ENCODE results near the gene ZBTB17. TPM values are rescaled to one million over a fixed set of nuclear protein-coding genes. Genes with fewer than 3 reads are reported as not detected.
A peak's percentile ranks its signal among the peaks of the same experiment; 100 is the strongest.

ZBTB17 gene
- total and polyA plus RNA-seq, 2 donors, result 30.7 to 81.3 TPM

- Histone ChIP-seq H3K27me3 (ENCODE audit: control insufficient read depth in 2 of 2, insufficient read depth in 1 of 2, low read length in 1 of 2) (peaks cover 18 to 57% of the 10 kb centered on the region in 2 donors), H3K27ac (ENCODE audit: low read depth in 1 of 2, low read length in 1 of 2) (no peak overlapping the region), H3K36me3 (ENCODE audit: control insufficient read depth in 2 of 2, insufficient read depth in 2 of 2, low read length in 1 of 2) (no peaks in the 10 kb centered on the region), H3K4me3 (ENCODE audit: low read length in 2 of 2) (no peak overlapping the region), H3K4me1 (ENCODE audit: control insufficient read depth in 2 of 2, insufficient read depth in 2 of 2, low read length in 2 of 2) (peaks cover 0 to 4% of the 10 kb centered on the region in 2 donors), H3K9me3 (ENCODE audit: control insufficient read depth in 2 of 2, insufficient read depth in 1 of 2, low read length in 1 of 2) (no peaks in the 10 kb centered on the region)
- WGBS, result 92% methylated on average over 4 of the region's 4 CpGs
- DNase-seq (ENCODE audit: low read depth in 6 of 9, low spot score in 9 of 9), result no peak
Measured at GRCh38 chr1:16013908-16014258, 38.0 kb upstream of the ZBTB17 start.

DNA sequence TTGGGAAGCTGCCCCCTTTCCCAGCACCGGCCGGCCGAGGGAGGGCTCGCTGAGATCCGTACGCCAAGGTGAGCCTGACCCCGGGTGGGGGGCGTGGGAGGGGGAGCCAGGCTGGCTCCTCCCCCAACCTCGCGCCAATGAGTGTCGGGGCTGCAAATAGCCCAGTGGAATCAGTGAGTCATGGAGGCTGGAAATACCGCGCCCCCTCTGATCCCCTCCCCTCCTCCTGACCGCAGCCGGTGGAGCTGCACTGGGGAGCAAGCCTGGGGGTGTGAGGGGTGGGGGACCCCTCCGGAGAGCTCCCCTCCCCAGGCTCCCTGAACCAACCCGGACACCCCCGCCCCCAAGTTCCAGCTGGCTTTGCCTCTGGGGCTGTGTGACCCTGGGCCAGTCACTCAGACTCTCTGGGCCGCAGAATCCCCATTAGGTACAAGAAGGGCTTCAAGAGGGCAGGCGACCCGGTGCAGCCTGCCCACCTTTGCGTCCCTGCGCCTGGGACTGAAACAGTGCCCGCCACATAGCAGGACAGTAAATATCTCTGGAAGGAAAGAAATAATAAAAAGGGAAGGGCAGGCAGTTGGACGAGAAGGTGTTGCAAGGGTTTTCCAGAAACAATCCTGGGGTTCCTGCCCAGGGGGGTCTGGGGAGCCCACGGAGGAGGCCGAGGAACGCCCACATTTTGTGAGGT, 37.5 kb upstream of the ZBTB17 start:
- 35% methylated on average over 28 of the region's 28 CpGs for WGBS
- Histone ChIP-seq H3K36me3 (ENCODE audit: control insufficient read depth in 2 of 2, insufficient read depth in 2 of 2, low read length in 1 of 2) (no peaks in the 10 kb centered on the region), H3K4me1 (ENCODE audit: control insufficient read depth in 2 of 2, insufficient read depth in 2 of 2, low read length in 2 of 2) (peaks cover 0 to 4% of the 10 kb centered on the region in 2 donors), H3K9me3 (ENCODE audit: control insufficient read depth in 2 of 2, insufficient read depth in 1 of 2, low read length in 1 of 2) (no peaks in the 10 kb centered on the region), H3K4me3 (ENCODE audit: low read length in 2 of 2) (peak overlapping the region in 1 of 2 donors; percentile 40), H3K27ac (ENCODE audit: low read depth in 1 of 2, low read length in 1 of 2) (no peak overlapping the region), H3K27me3 (ENCODE audit: control insufficient read depth in 2 of 2, insufficient read depth in 1 of 2, low read length in 1 of 2) (peaks cover 18 to 55% of the 10 kb centered on the region in 2 donors)
- DNase-seq (ENCODE audit: low read depth in 6 of 9, low spot score in 9 of 9), result peak in 5 of 9 donors; percentile 5 to 43 (median 22)

GRCh38 chr1:16012590-16013219, 36.8 kb upstream of the ZBTB17 start:
- Histone ChIP-seq H3K27ac (ENCODE audit: low read depth in 1 of 2, low read length in 1 of 2) (no peak overlapping the region), H3K4me3 (ENCODE audit: low read length in 2 of 2) (peak overlapping the region in 1 of 2 donors; percentile 40), H3K4me1 (ENCODE audit: control insufficient read depth in 2 of 2, insufficient read depth in 2 of 2, low read length in 2 of 2) (peaks cover 0 to 4% of the 10 kb centered on the region in 2 donors), H3K9me3 (ENCODE audit: control insufficient read depth in 2 of 2, insufficient read depth in 1 of 2, low read length in 1 of 2) (no peaks in the 10 kb centered on the region), H3K27me3 (ENCODE audit: control insufficient read depth in 2 of 2, insufficient read depth in 1 of 2, low read length in 1 of 2) (peaks cover 18 to 51% of the 10 kb centered on the region in 2 donors), H3K36me3 (ENCODE audit: control insufficient read depth in 2 of 2, insufficient read depth in 2 of 2, low read length in 1 of 2) (no peaks in the 10 kb centered on the region)
- 7% methylated on average over 36 of the region's 36 CpGs for WGBS
- DNase-seq (ENCODE audit: low read depth in 6 of 9, low spot score in 9 of 9), result peak in 5 of 9 donors; percentile 15 to 48 (median 18)

- Histone ChIP-seq H3K27ac (ENCODE audit: low read depth in 1 of 2, low read length in 1 of 2) (no peak overlapping the region), H3K36me3 (ENCODE audit: control insufficient read depth in 2 of 2, insufficient read depth in 2 of 2, low read length in 1 of 2) (no peaks in the 10 kb centered on the region), H3K9me3 (ENCODE audit: control insufficient read depth in 2 of 2, insufficient read depth in 1 of 2, low read length in 1 of 2) (no peaks in the 10 kb centered on the region), H3K27me3 (ENCODE audit: control insufficient read depth in 2 of 2, insufficient read depth in 1 of 2, low read length in 1 of 2) (peaks cover 18 to 50% of the 10 kb centered on the region in 2 donors), H3K4me1 (ENCODE audit: control insufficient read depth in 2 of 2, insufficient read depth in 2 of 2, low read length in 2 of 2) (peaks cover 0 to 4% of the 10 kb centered on the region in 2 donors), H3K4me3 (ENCODE audit: low read length in 2 of 2) (no peak overlapping the region)
- no peak for DNase-seq (ENCODE audit: low read depth in 6 of 9, low spot score in 9 of 9)
- WGBS, result 97% methylated on average over 11 of the region's 11 CpGs
Measured at GRCh38 chr1:16011936-16012589, 36.2 kb upstream of the ZBTB17 start.

DNA sequence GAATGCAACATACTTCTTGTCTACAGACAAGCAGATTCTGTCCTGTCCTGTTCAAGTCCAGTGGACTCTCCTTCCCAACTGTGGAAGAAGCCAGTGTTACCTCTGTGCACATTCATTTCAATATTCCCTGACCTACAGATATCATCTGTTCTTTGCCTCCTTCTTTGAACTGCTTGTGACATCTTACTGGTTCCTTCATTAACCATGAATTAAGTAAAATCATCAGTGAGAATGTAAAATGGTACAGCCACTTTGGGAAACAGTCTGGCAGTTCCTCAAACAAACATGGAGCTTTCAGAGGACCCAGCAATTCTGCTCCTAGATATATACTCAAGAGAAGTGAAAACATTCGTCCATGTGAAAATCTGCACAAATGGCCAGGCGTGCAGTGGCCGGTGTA, 34.9 kb upstream of the ZBTB17 start:
- H3K4me3 ChIP-seq (ENCODE audit: low read length in 2 of 2), result no peak overlapping the region
- H3K4me1 ChIP-seq (ENCODE audit: control insufficient read depth in 2 of 2, insufficient read depth in 2 of 2, low read length in 2 of 2), result peaks cover 0 to 4% of the 10 kb centered on the region in 2 donors

GRCh38 chr1:16009678-16010077, 33.8 kb upstream of the ZBTB17 start:
- no peaks in the 10 kb centered on the region for H3K36me3 ChIP-seq (ENCODE audit: control insufficient read depth in 2 of 2, insufficient read depth in 2 of 2, low read length in 1 of 2)
- no peak overlapping the region for H3K4me3 ChIP-seq (ENCODE audit: low read length in 2 of 2)
- H3K9me3 ChIP-seq (ENCODE audit: control insufficient read depth in 2 of 2, insufficient read depth in 1 of 2, low read length in 1 of 2), result no peaks in the 10 kb centered on the region
- H3K4me1 ChIP-seq (ENCODE audit: control insufficient read depth in 2 of 2, insufficient read depth in 2 of 2, low read length in 2 of 2), result peaks cover 0 to 4% of the 10 kb centered on the region in 2 donors
- WGBS, result 97% methylated on average over 11 of the region's 11 CpGs
- no peak for DNase-seq (ENCODE audit: low read depth in 6 of 9, low spot score in 9 of 9)
- no peak overlapping the region for H3K27ac ChIP-seq (ENCODE audit: low read depth in 1 of 2, low read length in 1 of 2)
- H3K27me3 ChIP-seq (ENCODE audit: control insufficient read depth in 2 of 2, insufficient read depth in 1 of 2, low read length in 1 of 2), result peaks cover 18 to 40% of the 10 kb centered on the region in 2 donors

More for the DNA sequence above, 34.9 kb upstream of the ZBTB17 start:
- DNase-seq (ENCODE audit: low read depth in 6 of 9, low spot score in 9 of 9), result no peak
- H3K27me3 ChIP-seq (ENCODE audit: control insufficient read depth in 2 of 2, insufficient read depth in 1 of 2, low read length in 1 of 2), result peaks cover 18 to 44% of the 10 kb centered on the region in 2 donors
- WGBS, result over 99% methylated on average over 3 of the region's 3 CpGs
- H3K36me3 ChIP-seq (ENCODE audit: control insufficient read depth in 2 of 2, insufficient read depth in 2 of 2, low read length in 1 of 2), result no peaks in the 10 kb centered on the region
- H3K9me3 ChIP-seq (ENCODE audit: control insufficient read depth in 2 of 2, insufficient read depth in 1 of 2, low read length in 1 of 2), result no peaks in the 10 kb centered on the region
- no peak overlapping the region for H3K27ac ChIP-seq (ENCODE audit: low read depth in 1 of 2, low read length in 1 of 2)

DNA sequence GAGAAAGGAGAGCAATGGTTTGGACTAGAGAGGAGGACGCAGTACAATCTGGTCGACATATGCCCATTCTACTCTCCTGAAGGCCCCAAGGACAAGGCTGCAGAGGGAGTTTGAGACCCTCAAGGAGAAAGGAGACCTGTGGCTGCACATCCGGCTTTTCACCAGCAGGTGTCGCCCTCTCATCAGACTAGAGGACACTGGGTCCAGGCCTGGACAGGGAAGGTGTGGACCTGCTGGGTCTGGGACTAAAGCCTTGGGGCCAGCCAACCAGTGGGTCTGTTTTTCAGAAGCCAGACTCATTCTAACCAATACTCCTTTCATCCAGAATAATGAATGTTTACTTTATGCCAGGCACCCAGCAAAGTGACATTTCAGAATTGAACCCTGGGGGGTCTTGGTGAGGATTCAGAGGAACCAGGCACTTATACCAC, 33.1 kb upstream of the ZBTB17 start:
- WGBS, result 2% methylated on average over 4 of the region's 4 CpGs

GRCh38 chr1:16007671-16008341, 31.9 kb upstream of the ZBTB17 start:
- DNase-seq (ENCODE audit: low read depth in 6 of 9, low spot score in 9 of 9), result no peak
- Histone ChIP-seq H3K4me1 (ENCODE audit: control insufficient read depth in 2 of 2, insufficient read depth in 2 of 2, low read length in 2 of 2) (peaks cover 0 to 4% of the 10 kb centered on the region in 2 donors), H3K4me3 (ENCODE audit: low read length in 2 of 2) (no peak overlapping the region), H3K27ac (ENCODE audit: low read depth in 1 of 2, low read length in 1 of 2) (no peak overlapping the region), H3K9me3 (ENCODE audit: control insufficient read depth in 2 of 2, insufficient read depth in 1 of 2, low read length in 1 of 2) (no peaks in the 10 kb centered on the region), H3K27me3 (ENCODE audit: control insufficient read depth in 2 of 2, insufficient read depth in 1 of 2, low read length in 1 of 2) (peaks cover 9 to 21% of the 10 kb centered on the region in 2 donors), H3K36me3 (ENCODE audit: control insufficient read depth in 2 of 2, insufficient read depth in 2 of 2, low read length in 1 of 2) (no peaks in the 10 kb centered on the region)
- WGBS, result 84% methylated on average over 6 of the region's 6 CpGs

More for the DNA sequence above, 33.1 kb upstream of the ZBTB17 start:
- no peak overlapping the region for H3K4me3 ChIP-seq (ENCODE audit: low read length in 2 of 2)
- no peaks in the 10 kb centered on the region for H3K9me3 ChIP-seq (ENCODE audit: control insufficient read depth in 2 of 2, insufficient read depth in 1 of 2, low read length in 1 of 2)
- H3K4me1 ChIP-seq (ENCODE audit: control insufficient read depth in 2 of 2, insufficient read depth in 2 of 2, low read length in 2 of 2), result peaks cover 0 to 4% of the 10 kb centered on the region in 2 donors
- peaks cover 18 to 33% of the 10 kb centered on the region in 2 donors for H3K27me3 ChIP-seq (ENCODE audit: control insufficient read depth in 2 of 2, insufficient read depth in 1 of 2, low read length in 1 of 2)
- H3K27ac ChIP-seq (ENCODE audit: low read depth in 1 of 2, low read length in 1 of 2), result no peak overlapping the region
- H3K36me3 ChIP-seq (ENCODE audit: control insufficient read depth in 2 of 2, insufficient read depth in 2 of 2, low read length in 1 of 2), result no peaks in the 10 kb centered on the region
- DNase-seq (ENCODE audit: low read depth in 6 of 9, low spot score in 9 of 9), result peak in 8 of 9 donors; percentile 22 to 73 (median 46)
